GM19193 (cell line): ENCODE data around the gene NCBP3.

Experiments used
- POLR2A ChIP-seq: IDR thresholded peaks from 4 replicates; pipeline ENCODE4 v1.6.1; 2011; ENCODE audit not compliant: insufficient read depth, insufficient read length; ENCODE audit errors: extremely low read depth

The NCBP3 gene

GRCh38 chr17:3845621-3846436 lies at the start of gene NCBP3:
TSS of gene NCBP3 (minus strand) at chr17:3846246. CDS start at chr17:3846223, 23 bp downstream.
- peak; percentile 96 for TF ChIP-seq POLR2A

GRCh38 chr17:3895354-3895753 lies 49.3 kb upstream of the NCBP3 start:
- TF ChIP-seq POLR2A = no peak

- no peak for TF ChIP-seq POLR2A
These were observed 48.9 kb upstream of the NCBP3 start for GRCh38 chr17:3894911-3895343.

GRCh38 chr17:3894188-3894587 lies 48.1 kb upstream of the NCBP3 start:
- no peak for TF ChIP-seq POLR2A

GRCh38 chr17:3893720-3894116 lies 47.7 kb upstream of the NCBP3 start:
- no peak for TF ChIP-seq POLR2A

GRCh38 chr17:3893003-3893719 lies 47.1 kb upstream of the NCBP3 start, which contains the start of gene CAMKK1:
TSS of gene CAMKK1 (minus strand) at chr17:3893053. CDS start at chr17:3885687, 7,366 bp downstream.
- no peak for TF ChIP-seq POLR2A

GRCh38 chr17:3892095-3892998 lies 46.3 kb upstream of the NCBP3 start:
- no peak for TF ChIP-seq POLR2A

GRCh38 chr17:3891626-3892094 lies 45.6 kb upstream of the NCBP3 start:
- no peak for TF ChIP-seq POLR2A

- no peak for TF ChIP-seq POLR2A
These were observed 44.8 kb upstream of the NCBP3 start for GRCh38 chr17:3890878-3891219.

- TF ChIP-seq POLR2A = no peak
These were observed 44.2 kb upstream of the NCBP3 start for GRCh38 chr17:3890082-3890877.

GRCh38 chr17:3889325-3890012 lies 43.4 kb upstream of the NCBP3 start:
- TF ChIP-seq POLR2A = no peak

- TF ChIP-seq POLR2A = no peak
These were observed 42.5 kb upstream of the NCBP3 start for GRCh38 chr17:3888343-3889171.

GRCh38 chr17:3887804-3888203 lies 41.8 kb upstream of the NCBP3 start:
- TF ChIP-seq POLR2A = no peak
